Midbrain (tissue), 1 donor: Measurements from ENCODE around the gene LRRC14B.
A peak's percentile ranks its signal among the peaks of the same experiment; 100 is the strongest.
"Not testable (repeated sequence)": the region's sequence is repeated elsewhere in the genome, so short reads cannot be mapped to it uniquely, and the experiment has no call there.

Experiments
- DNase-seq: peaks from one replicate; lab custom pipeline; 2025; lab: John Stamatoyannopoulos, UW

LRRC14B gene

DNA sequence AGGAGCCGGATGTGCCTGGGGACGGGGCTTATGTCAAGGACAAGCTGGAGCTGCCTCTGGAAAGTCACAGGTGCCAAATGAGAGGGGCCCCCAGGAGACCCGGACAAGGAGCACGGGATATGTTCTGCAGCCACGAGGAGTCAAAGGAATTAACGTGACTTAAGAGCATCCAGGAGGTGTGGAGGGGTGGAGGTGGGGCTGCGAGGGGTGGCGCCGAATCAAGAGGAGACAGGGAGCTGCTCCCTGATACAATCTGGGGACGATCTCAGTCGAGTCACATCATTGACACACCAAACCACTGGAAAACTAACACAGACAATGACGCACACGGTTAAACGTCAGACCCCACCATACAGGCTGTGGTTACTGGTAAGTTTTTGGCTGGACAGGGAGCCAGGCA, 16.3 kb downstream of the LRRC14B start:
- DNase-seq: no peak

DNA sequence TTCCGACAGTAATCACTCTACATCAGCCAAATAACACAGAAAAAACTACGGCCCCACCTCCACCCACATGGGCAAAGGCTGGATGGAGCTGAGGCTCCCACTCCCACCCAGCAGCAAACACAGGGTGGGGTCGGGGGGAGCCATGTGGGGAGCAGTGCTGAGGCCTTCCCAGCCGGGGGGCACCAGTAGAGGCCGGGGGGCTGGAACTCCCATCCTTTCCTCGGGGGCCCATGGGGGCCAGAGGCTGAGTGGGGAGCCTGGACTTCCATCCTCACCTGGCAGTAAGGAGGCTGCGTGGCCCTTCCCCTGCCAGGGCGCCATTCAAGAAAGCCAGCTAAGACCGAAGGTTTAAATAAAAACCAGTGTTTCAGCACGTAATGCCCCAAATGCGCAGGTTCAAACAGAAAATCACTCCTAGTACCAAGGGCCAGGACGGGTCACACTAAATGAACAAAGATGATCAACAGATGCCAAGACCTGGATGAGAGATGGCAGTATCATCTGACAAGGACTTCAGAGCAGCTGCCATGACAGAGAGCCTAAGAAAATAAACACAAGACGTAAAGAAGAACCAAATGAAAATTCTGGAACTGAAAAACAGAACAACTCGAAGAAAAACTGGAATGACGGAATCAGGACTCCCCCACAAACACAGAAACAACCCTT, 17.3 kb downstream of the LRRC14B start:
- DNase-seq: no peak

DNA sequence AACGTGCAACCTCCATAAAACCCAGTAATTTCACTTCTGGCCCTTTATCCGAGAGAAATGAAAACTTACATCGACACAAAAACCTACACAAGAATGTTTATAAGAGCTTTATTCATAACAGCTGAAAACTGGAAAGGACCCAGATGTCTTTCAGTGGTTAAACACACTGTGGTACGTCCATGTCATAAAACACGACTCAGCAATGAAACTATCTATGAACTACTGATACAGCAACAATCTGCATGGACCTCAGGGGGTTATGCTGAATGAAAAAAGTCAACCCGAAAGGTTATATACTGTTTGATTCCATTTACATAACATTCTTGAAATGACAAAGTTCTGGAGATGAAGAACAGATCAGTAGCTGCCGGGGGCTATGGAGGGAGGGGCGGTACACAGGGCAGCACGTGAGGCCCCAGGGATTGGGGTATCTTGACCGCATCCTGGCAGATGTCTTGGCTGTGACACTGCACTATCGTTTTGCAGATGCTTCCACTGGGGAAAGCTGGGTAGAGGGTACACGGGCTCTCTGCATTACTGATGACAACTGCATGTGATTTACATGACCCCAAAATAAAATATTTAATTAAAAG, 22.6 kb downstream of the LRRC14B start:
- DNase-seq: no peak

GRCh38 chr5:215256-215655, 24.0 kb downstream of the LRRC14B start:
- DNase-seq: not testable (repeated sequence)

GRCh38 chr5:216076-216475, 24.8 kb downstream of the LRRC14B start:
- not testable (repeated sequence) for DNase-seq

DNA sequence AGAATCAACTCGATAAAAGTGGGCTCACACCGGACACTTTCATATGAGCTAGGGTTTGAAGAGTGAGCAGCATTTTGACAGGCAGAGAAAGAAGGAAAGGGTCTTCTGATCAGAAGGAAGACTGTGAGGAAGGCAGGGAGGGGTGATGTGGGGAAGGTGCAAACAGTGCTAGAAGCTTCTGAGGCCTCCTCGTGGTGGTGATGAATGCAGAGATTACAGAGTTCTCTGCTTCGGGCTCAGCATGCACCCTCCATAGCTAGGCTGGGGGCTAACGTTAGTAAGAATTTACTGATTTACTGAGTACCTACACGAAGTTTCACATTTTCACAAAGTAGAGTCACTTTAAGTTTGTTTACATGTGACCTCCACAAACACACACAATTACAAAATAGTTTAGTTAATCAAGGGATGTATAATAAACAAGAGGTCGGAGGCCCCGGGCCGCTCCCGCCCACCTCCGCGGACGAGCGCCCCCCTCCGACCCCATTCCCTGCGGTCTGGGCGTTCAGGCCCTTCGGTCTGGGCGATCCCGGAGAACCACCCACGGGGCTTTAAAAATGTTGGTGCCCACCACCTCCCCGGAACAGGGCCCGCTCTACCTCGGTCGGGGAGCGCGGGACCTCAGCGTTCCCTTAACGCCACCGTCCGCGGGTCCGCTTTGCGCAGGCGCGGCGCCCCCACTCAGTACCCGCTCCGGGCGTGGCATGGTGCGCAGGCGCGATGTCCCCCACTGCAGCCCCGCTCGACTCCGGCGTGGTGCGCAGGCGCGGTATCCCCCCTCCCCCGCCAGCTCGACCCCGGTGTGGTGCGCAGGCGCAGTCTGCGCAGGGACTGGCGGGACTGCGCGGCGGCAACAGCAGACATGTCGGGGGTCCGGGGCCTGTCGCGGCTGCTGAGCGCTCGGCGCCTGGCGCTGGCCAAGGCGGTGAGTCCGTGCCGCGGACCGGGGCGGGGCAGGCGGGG, 26.5 kb downstream of the LRRC14B start, which contains the start of the genes CCDC127 and SDHA:
Gene CCDC127 (minus strand): TSS at position 660 of the 963 bp plus-strand sequence. CDS start 1,304 bp downstream, outside the sequence.
Gene SDHA (plus strand): TSS at position 827 of the 963 bp plus-strand sequence. CDS start 36 bp downstream, at position 863.
- DNase-seq: peak; percentile 93

- peak; percentile 19 for DNase-seq
Measured at GRCh38 chr5:218457-219291, 27.4 kb downstream of the LRRC14B start.

DNA sequence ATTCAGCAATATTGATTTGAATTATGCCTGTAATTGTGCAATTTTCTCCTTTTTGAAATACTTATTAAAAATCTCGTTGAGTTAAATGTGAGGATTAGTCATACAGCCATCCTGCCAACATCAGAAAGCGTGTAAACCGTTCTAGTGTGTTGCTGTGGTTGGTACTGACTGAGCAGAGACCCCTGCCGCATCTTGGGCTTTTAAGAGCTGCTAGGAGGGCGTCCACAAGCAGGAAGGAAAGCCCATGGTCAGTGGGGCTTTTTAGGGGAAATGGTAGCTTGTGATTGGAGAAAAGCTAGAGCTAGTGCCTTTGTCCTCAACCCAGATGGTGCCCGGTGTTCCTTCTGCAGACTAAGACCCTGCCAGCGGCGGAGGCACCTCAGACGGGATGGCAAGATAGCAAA, 28.2 kb downstream of the LRRC14B start:
- DNase-seq: no peak

DNA sequence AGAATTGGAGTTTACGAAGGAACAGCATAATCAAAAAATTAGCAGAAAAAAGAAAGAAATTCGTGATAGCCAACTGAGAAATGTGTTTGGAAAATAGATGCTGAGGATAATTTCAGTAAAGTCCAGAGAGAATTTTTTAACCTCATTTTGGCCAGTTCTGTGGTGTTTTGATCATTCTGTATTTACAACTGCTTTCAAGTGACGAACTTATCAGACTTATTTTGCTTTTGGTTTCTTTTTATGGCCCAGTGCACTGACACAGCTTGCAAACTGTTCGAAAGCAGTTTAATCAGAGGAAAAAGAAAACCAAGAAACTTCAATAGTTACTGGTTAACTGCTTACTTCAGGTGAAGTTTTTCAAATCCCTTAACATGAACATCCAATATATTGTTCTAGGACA, 28.7 kb downstream of the LRRC14B start:
- DNase-seq: no peak

GRCh38 chr5:222951-223715, 31.8 kb downstream of the LRRC14B start:
- not testable (repeated sequence) for DNase-seq

DNA sequence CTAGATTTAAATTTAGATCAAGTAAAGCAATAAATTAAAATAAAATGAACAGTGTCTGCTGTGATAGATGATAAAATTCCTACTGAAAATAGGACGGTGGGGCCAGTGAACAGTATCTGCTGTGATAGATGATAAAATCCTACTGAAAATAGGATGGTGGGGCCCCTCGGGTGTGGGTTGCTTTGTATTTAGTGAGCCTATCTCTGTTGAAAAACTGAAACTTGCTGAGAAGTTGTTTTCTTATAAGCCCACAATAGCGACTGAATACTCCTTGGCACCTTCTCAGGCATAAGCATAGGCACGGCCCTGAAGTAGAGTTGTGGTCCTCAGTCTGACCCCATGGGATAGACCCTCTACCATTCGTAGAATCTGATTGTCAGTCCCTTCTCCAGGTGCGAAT, 32.5 kb downstream of the LRRC14B start:
- DNase-seq: no peak

GRCh38 chr5:225334-225733, 34.0 kb downstream of the LRRC14B start:
- no peak for DNase-seq

DNA sequence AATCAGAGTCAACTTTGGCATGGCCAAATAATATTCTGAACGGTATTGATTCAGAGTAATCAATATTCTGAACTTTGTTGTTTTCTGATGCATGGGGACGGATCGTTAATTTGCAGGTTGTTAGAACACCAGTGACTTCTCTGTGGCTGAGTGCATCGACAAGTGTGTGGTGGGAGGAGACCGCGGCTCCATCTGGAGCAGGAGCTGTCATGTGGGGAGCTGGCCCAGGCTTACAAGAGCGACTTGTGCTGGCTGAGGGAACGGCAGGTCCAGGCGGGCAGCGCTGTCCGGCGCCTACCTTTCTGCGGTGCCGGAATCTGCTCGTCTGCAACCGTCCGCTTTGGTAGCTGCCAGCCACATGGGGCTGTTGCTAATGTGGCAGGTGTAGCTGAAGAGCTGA, 36.1 kb downstream of the LRRC14B start:
- not testable (repeated sequence) for DNase-seq

DNA sequence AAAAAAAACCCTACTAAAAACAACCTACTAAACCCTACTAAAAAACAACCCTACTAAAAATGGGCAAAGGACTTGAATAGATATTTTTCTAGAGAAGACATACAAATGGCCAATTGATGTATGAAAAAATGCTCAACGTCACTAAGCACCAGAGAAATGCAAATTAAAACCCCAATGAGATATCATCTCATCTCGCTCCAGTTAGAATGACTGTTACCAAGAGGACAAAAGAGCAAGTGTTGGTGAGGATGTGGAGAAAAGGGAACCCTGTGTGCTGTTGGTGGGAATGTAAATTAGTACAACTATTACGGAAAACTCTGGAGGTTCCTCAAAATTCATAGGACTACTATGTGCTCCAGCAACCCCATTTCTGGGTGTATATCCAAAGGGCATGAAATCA, 37.6 kb downstream of the LRRC14B start:
- DNase-seq: no peak

- DNase-seq: no peak
Measured at GRCh38 chr5:230711-231110, 39.4 kb downstream of the LRRC14B start.

- DNase-seq: no peak
Measured at GRCh38 chr5:231661-232060, 40.4 kb downstream of the LRRC14B start.

- not testable (repeated sequence) for DNase-seq
Measured at GRCh38 chr5:233426-233825, 42.1 kb downstream of the LRRC14B start.

GRCh38 chr5:234450-234849, 43.2 kb downstream of the LRRC14B start:
- no peak for DNase-seq

DNA sequence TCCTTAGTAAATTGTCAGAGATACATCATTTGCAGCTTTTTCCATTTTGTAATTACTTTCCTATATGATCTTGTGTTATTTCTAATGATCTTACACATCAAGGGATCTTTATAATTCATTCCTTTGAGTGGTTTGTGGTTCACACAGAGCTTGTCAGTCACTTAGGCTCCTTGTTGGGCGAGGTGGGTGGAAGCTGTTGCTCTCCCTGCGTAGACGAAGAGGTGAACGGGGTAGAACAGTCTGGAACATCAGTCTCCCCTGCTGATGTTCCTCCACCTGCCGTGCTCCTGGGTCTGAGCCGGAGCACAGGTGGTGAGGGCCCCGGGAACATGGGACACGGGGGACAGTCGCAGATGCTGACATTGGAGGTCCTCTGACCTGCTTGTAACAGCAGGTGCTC, 44.2 kb downstream of the LRRC14B start:
- DNase-seq: not testable (repeated sequence)

DNA sequence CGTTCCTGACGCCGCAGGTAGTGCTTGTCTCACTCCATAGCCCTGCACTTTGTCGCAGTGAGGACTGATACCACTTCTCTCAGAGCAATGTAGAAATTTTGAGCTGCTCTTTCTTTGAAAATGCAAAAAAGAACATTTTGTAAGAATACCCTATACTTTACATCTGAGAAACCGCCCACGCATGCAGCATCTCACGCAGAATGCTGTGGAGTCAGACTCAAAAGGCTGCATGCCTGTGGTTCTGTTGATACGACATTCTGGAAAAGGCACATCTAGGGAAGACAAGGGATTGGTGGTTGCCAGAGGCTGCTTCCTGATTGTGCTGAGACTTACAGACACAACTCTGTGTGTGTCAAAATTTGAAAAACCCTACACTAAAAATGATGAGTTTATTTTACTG, 46.6 kb downstream of the LRRC14B start:
- DNase-seq: not testable (repeated sequence)

- DNase-seq: not testable (repeated sequence)
Measured at GRCh38 chr5:240550-240949, 49.3 kb downstream of the LRRC14B start.
